ENCODE measurements around the gene FAM174C.

The FAM174C gene

GRCh38 chr19:1307320-1307719, 32.0 kb downstream of the FAM174C start:
- TF ChIP-seq CTCF (IDR thresholded peaks at IDR 0.05; ENCODE audit: control insufficient read depth, extremely low read depth, insufficient read depth), result no peak
- no peak for DNase-seq (ENCODE audit: low read depth)
- no peak overlapping the region for H3K4me3 ChIP-seq (ENCODE audit: low read depth, low read length)

GRCh38 chr19:1307755-1308303, 32.5 kb downstream of the FAM174C start:
- DNase-seq (ENCODE audit: low read depth), result no peak
- no peak for TF ChIP-seq CTCF (IDR thresholded peaks at IDR 0.05; ENCODE audit: control insufficient read depth, extremely low read depth, insufficient read depth)
- H3K4me3 ChIP-seq (ENCODE audit: low read depth, low read length), result no peak overlapping the region

GRCh38 chr19:1308718-1309117, 33.4 kb downstream of the FAM174C start:
- TF ChIP-seq CTCF (IDR thresholded peaks at IDR 0.05; ENCODE audit: control insufficient read depth, extremely low read depth, insufficient read depth), result no peak
- H3K4me3 ChIP-seq (ENCODE audit: low read depth, low read length), result no peak overlapping the region
- DNase-seq (ENCODE audit: low read depth), result no peak

- no peak for TF ChIP-seq CTCF (IDR thresholded peaks at IDR 0.05; ENCODE audit: control insufficient read depth, extremely low read depth, insufficient read depth)
- H3K4me3 ChIP-seq (ENCODE audit: low read depth, low read length), result no peak overlapping the region
- no peak for DNase-seq (ENCODE audit: low read depth)
These were observed 34.9 kb downstream of the FAM174C start for GRCh38 chr19:1309977-1310852.

- TF ChIP-seq CTCF (IDR thresholded peaks at IDR 0.05; ENCODE audit: control insufficient read depth, extremely low read depth, insufficient read depth), result no peak
- H3K4me3 ChIP-seq (ENCODE audit: low read depth, low read length), result no peak overlapping the region
- DNase-seq (ENCODE audit: low read depth), result no peak
These were observed 35.5 kb downstream of the FAM174C start for GRCh38 chr19:1310853-1311180.

- H3K4me3 ChIP-seq (ENCODE audit: low read depth, low read length), result no peak overlapping the region
- TF ChIP-seq CTCF (IDR thresholded peaks at IDR 0.05; ENCODE audit: control insufficient read depth, extremely low read depth, insufficient read depth), result no peak
- DNase-seq (ENCODE audit: low read depth), result no peak
These were observed 36.3 kb downstream of the FAM174C start for GRCh38 chr19:1311543-1312091.
